SH-SY5Y (cell line): ENCODE data around the gene MLIP.

Source experiments
- GATA2 ChIP-seq: IDR thresholded peaks from 2 replicates; pipeline ENCODE4 v1.6.1; 2011; ENCODE audit warnings: mild to moderate bottlenecking, low read depth, low read length
- GATA3 ChIP-seq: IDR thresholded peaks from 2 replicates; pipeline ENCODE4 v1.6.1; 2011; ENCODE audit warnings: low read depth, mild to moderate bottlenecking, low read length, moderate library complexity

The MLIP gene

GRCh38 chr6:54260025-54260424 is 148.8 kb downstream of the MLIP start:
- TF ChIP-seq GATA3 (no peak), GATA2 (no peak)

- no peak for TF ChIP-seq GATA3
- no peak for TF ChIP-seq GATA2
These were observed 151.3 kb downstream of the MLIP start for GRCh38 chr6:54262499-54262898.

- TF ChIP-seq GATA2 (no peak), GATA3 (no peak)
These were observed 151.7 kb downstream of the MLIP start for GRCh38 chr6:54262971-54263370.

- TF ChIP-seq GATA2 (no peak), GATA3 (no peak)
These were observed 153.5 kb downstream of the MLIP start for GRCh38 chr6:54264581-54265272.

GRCh38 chr6:54266400-54266923 is 155.2 kb downstream of the MLIP start:
- TF ChIP-seq GATA3 (no peak), GATA2 (no peak)

GRCh38 chr6:54267798-54268197 is 156.6 kb downstream of the MLIP start:
- TF ChIP-seq GATA2 (no peak), GATA3 (no peak)

GRCh38 chr6:54273214-54273820 is 162.1 kb downstream of the MLIP start:
- TF ChIP-seq GATA2, result no peak
- TF ChIP-seq GATA3, result no peak

- no peak for TF ChIP-seq GATA3
- TF ChIP-seq GATA2, result no peak
These were observed 163.1 kb downstream of the MLIP start for GRCh38 chr6:54274383-54274782.

GRCh38 chr6:54282186-54282585 is 170.9 kb downstream of the MLIP start:
- TF ChIP-seq GATA3, result no peak

GRCh38 chr6:54284161-54284860 is 173.1 kb downstream of the MLIP start:
- TF ChIP-seq GATA3, result no peak
- no peak for TF ChIP-seq GATA2

GRCh38 chr6:54285595-54285994 is 174.4 kb downstream of the MLIP start:
- no peak for TF ChIP-seq GATA2
- TF ChIP-seq GATA3, result no peak

- TF ChIP-seq GATA2, result no peak
- TF ChIP-seq GATA3, result no peak
These were observed 174.9 kb downstream of the MLIP start for GRCh38 chr6:54286141-54286540.

GRCh38 chr6:54288474-54288873 is 177.2 kb downstream of the MLIP start:
- TF ChIP-seq GATA3 (no peak), GATA2 (no peak)

- TF ChIP-seq GATA3 (no peak), GATA2 (no peak)
These were observed 178.2 kb downstream of the MLIP start for GRCh38 chr6:54289426-54289825.

- no peak for TF ChIP-seq GATA3
- no peak for TF ChIP-seq GATA2
These were observed 179.9 kb downstream of the MLIP start for GRCh38 chr6:54291146-54291545.

- TF ChIP-seq GATA3 (no peak), GATA2 (no peak)
These were observed 180.5 kb downstream of the MLIP start for GRCh38 chr6:54291738-54292137.
